ENCODE data around the gene IL13. TPM values are rescaled to one million over a fixed set of nuclear protein-coding genes. Genes with fewer than 3 reads are reported as not detected.

Gene IL13
- total and polyA plus RNA-seq, 10 of the 15 experiments (the other 5 are each of a cell fraction or from before 2014, with no cell fraction given) = 0.06 to 0.40 (median 0.11) TPM; not detected in 6

DNA sequence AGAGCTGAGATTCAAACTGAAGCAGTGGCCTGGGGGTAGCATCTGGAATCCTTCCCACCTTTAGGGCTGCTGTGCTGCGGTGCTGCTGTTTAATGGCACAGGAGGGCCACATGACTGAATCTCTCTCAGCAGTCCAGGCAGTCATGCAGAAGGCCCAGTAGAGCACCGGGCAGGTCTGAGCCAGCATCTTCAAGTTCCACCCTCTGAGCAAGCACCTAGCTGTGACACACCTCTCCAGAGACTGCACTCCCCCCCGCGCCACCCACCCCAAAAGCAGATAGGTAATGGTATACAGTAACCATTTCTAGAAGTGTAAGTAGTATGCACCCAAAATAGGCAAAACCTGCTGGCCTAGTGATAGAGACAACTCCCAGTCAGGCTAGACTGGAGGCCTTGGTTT, 24.0 kb downstream of the IL13 start:
- Histone ChIP-seq H3K79me2 (ENCODE audit: control insufficient read depth, insufficient read depth, low read length) (no peaks in the 10 kb centered on the region), H3K27me3 (replicated peaks in 1 of 2; ENCODE audit: control insufficient read depth in 2 of 2, insufficient read depth in 2 of 2, low read length in 1 of 2) (no peaks in the 10 kb centered on the region), H3K4me2 (ENCODE audit: control insufficient read depth, insufficient read depth) (no peak overlapping the region), H4K20me1 (ENCODE audit: control insufficient read depth, insufficient read depth) (no peaks in the 10 kb centered on the region), H3K36me3 (ENCODE audit: control insufficient read depth in 2 of 2, insufficient read depth in 2 of 2, low read length in 1 of 2) (no peaks in the 10 kb centered on the region), H3K9ac (ENCODE audit: control insufficient read depth, insufficient read depth, low read length) (no peak overlapping the region), H3K27ac (ENCODE audit: control insufficient read depth, insufficient read depth) (no peak overlapping the region), H3K4me1 (ENCODE audit: control insufficient read depth, insufficient read depth, low read length) (no peaks in the 10 kb centered on the region), H3K9me3 (replicated peaks; ENCODE audit: control insufficient read depth, insufficient read depth, low read length) (no peaks in the 10 kb centered on the region), H2AFZ (ENCODE audit: control insufficient read depth, low read depth, low read length) (no peak overlapping the region), H3K4me3 (no peak overlapping the region)
- ChIA-PET POLR2A (interaction anchor here (0.9 to 1.4 kb wide), 3 partner anchors 9 to 12 kb away, joined by 3 read pairs; no protein-coding TSS in a partner anchor), RAD21 (ENCODE audit: unreplicated experiment) (interaction anchor here (1.2 to 1.5 kb wide), 2 partner anchors 18 to 69 kb away, joined by 3 to 4 read pairs; no protein-coding TSS in a partner anchor), SMC1A (ENCODE audit: uncharacterized antibody, unreplicated experiment) (interaction anchor here (0.9 to 1.6 kb wide), 5 partner anchors 8 to 52 kb away, joined by 3 to 5 read pairs (median 3); no protein-coding TSS in a partner anchor), CTCF (interaction anchor here (0.7 to 1.3 kb wide), 5 partner anchors 12 to 138 kb away, joined by 3 to 4 read pairs (median 3); no protein-coding TSS in a partner anchor)
- TF ChIP-seq NFYB (IDR thresholded peaks at IDR 0.05; ENCODE audit: insufficient read depth, low read depth, low read length) (no peak), CUX1 (IDR thresholded peaks at IDR 0.05; ENCODE audit: insufficient replicate concordance, low read depth, low read length) (no peak), YBX1 (IDR thresholded peaks at IDR 0.05) (no peak), SMARCA5 (IDR thresholded peaks at IDR 0.05) (no peak), TARDBP (IDR thresholded peaks at IDR 0.05; ENCODE audit: borderline replicate concordance) (no peak), RAD21 (IDR thresholded peaks at IDR 0.05; ENCODE audit: insufficient read depth, low read depth, low read length) (no peak), MTA2 (IDR thresholded peaks at IDR 0.05; ENCODE audit: low read depth) (no peak)
- TF ChIP-seq, protein P1, sequence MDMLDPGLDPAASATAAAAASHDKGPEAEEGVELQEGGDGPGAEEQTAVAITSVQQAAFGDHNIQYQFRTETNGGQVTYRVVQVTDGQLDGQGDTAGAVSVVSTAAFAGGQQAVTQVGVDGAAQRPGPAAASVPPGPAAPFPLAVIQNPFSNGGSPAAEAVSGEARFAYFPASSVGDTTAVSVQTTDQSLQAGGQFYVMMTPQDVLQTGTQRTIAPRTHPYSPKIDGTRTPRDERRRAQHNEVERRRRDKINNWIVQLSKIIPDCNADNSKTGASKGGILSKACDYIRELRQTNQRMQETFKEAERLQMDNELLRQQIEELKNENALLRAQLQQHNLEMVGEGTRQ (IDR thresholded peaks at IDR 0.05; ENCODE audit: borderline replicate concordance, low read depth, low read length) = no peak
- WGBS (ENCODE audit: insufficient coverage, insufficient replicate concordance, low lambda C conversion rate, missing lambda C conversion rate) = 73% methylated on average over 4 of the region's 4 CpGs
- FAIRE-seq (no peak), DNase-seq (ENCODE audit: low read depth, low spot score) (no peak), ATAC-seq (no peak)
- intact Hi-C loops (cut with micrococcal nuclease; ENCODE audit: unreplicated experiment) = no loop called here
- BruUV-seq (replicated peaks) = no TSS peak
- in situ Hi-C loops (cut with MboI) = no loop called here

Data from GM12878 (cell line).